HG03521 (cell line): Measurements from ENCODE around the gene MYL5.
"Not testable (repeated sequence)": the region's sequence is repeated elsewhere in the genome, so short reads cannot be mapped to it uniquely, and the experiment has no call there.

Experiments
- ATAC-seq: cut with Tn5 transposase; IDR thresholded peaks from one replicate; pipeline ENCODE4 v1.9.1; 2021; ENCODE audit warnings: mild to moderate bottlenecking, moderate library complexity; ENCODE audit not compliant: unreplicated experiment

Gene MYL5

GRCh38 chr4:674172-675035 is at the start of gene MYL5, which contains the start of gene ATP5ME:
Gene MYL5 (plus strand): TSS chr4:674542. CDS start chr4:678027, 3,485 bp downstream.
Gene ATP5ME (minus strand): TSS chr4:674276. CDS start chr4:674247, 29 bp downstream.
- peak; percentile 74 for ATAC-seq

DNA sequence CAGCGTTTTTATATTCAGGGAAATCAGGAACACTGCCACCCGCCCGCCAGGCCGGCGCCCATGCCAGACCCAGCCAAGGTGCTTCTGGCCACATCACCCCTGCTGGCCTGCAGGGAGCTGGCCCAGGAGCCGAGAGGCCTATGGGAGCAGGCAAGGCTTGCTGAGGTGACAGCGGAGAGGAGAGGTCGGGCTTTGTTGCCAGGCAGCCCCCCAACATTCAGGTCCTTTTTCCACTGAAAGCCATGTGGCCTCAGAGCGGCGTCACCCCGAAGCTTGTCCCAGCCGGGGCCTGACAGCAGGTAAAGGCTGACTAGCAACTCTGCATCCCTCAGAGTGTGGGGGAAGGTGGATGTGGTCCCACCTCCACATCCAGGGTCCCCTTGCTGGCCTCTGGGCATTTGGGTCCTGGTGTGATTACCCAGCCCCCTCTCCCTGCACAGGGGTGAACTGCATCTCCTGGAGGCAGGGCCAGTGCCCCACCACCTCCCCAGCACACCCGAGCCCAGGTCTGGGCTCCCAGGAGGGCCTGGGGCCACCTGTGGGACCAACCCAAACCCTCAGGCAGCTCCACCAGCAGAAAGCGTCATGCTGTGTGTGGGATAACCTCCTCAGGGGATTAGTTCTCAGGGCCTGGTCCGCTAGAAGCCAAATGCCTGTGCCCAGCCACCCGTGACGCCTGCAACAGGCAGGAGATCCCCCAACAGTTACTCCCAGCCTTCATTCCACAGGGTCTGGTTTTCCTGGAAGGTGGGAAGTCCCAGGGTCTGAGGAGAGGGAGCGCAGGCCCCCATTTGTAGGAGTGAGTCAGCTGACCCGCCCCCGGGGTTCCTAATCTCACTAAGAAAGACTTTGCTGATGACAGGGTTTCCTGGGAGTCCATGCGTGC is 49.4 kb upstream of the MYL5 start, which contains the start of gene PDE6B:
PDE6B (plus strand) TSS at position 869 of the 886 bp plus-strand sequence. CDS start 54 bp downstream, outside the sequence.
- no peak for ATAC-seq

GRCh38 chr4:625631-626161 is 48.6 kb upstream of the MYL5 start:
- ATAC-seq = no peak

DNA sequence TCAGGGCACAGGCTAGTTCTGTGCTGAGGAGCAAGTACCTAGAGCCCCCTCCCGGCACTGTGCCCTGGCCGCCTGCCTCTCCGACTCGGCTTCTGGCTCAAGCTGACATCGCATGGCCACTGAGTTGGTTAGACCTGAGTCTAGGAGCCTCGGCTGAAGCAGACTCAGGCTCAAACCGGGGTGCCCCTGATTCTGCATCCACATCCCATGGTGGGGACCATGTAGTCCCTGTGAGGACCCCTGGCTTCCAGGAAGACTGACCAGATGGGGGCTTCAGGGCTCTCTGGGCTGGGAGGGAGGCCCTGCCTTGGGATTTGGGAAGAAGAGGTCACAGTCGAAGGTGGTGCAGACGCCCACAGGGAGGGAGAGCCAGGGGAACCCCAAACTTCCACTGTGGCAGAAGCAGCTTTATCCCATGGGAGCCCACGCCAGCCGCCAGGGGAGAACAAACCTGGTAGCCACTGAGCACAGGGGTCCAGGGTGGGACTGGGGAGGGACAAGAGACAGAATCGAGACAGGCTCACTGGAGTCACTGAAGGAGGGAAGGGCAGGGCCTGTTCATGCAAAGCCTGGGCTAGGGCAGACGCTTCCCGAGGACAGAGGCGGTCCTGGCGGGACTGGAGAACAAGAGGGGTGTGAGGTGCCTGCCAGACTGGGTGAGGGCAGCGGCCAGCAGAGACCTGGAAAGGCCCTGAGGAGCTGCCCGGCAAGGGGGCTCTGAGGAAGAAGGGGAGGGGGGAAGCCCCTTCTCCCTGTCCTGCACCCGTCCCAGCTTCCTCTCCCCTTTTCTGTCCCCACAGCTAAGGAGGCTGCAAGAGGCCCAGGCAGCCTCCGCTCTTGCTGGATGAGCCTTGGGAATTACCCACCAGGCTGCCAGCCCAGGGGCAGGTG is 47.9 kb upstream of the MYL5 start:
- ATAC-seq = no peak

GRCh38 chr4:627347-628125 is 46.8 kb upstream of the MYL5 start:
- ATAC-seq = no peak

GRCh38 chr4:628311-628741 is 46.0 kb upstream of the MYL5 start:
- no peak for ATAC-seq

GRCh38 chr4:628821-629635 is 45.3 kb upstream of the MYL5 start:
- ATAC-seq = no peak

DNA sequence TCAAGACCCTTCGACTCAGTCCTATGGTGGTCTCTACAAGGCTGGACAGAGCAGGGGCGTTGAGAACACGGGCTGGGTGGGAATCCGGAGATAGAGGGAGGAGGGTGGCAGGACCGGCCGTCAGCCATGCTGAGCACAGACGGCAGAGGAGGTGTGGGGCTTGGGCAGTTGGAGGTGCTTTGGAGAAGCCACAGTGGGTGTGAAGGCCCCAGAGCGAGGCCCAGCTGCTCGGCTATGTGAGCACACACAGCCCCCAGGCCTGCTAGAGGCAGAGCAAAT is 44.8 kb upstream of the MYL5 start:
- no peak for ATAC-seq

GRCh38 chr4:629915-630641 is 44.3 kb upstream of the MYL5 start:
- no peak for ATAC-seq

DNA sequence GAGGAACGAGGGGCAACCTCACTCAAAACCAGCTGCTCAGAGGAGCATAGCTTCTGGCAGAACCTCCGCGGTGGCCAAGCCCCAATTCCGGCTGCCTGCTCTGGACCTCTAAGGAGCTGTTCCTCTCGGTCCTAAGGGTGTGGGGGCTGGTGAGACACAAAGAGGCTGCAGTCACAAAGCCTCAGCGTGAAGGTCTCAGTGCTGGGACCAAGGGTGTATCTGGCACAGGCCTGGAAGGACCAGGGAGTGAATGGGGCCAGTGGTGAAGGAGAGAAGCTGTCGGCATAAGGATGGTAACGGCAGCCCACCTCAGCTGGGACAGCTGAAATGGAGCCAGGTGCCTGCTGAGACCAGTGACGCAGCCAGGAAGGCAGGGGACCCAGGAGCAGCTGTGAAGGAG is 43.7 kb upstream of the MYL5 start:
- no peak for ATAC-seq

DNA sequence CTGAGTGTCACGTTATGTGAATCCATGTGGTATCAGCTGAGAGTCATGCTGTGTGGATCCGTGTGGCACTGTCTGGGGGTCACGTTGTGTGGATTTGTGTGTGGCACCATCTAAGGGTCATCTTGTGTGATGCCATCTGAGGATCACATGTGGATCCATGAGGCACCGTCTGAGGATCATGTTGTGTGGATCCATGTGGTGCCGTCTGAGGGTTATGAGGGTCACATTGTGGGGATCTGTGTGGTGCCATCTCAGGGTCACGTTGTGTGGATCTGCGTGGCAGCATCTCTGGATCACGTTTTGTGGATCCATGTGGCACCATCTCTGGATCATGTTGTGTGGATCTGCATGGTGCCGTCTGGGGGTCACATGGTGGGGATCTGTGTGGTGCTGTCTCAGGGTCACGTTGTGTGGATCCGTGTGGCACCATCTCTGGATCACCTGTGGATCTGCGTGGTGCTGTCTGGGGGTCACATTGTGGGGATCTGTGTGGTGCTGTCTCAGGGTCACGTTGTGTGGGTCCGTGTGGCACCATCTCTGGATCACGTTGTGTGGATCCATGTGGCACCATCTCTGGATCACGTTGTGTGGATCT is 42.0 kb upstream of the MYL5 start:
- ATAC-seq = no peak

- no peak for ATAC-seq
Measured at GRCh38 chr4:632926-633325, 41.4 kb upstream of the MYL5 start.

DNA sequence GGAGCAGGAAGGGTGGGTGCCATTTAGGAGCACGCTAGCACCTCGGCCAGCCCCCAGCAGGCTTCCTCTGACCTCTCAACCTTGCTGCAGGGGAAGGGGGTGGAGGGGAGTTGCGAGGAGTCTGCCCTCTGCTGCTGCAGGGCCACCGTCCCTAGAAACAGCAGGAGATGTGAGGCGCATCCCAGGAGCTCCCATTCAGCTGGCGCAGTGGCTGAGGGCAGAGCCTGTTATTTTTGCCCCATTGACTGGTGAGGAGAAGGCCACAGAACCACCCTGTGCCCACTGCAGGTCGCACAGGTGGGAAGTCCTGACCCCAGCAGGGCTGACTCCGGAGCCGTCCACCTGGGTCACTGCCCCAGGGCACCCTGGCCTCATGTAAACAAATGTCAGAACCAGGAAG is 40.9 kb upstream of the MYL5 start:
- ATAC-seq = no peak

DNA sequence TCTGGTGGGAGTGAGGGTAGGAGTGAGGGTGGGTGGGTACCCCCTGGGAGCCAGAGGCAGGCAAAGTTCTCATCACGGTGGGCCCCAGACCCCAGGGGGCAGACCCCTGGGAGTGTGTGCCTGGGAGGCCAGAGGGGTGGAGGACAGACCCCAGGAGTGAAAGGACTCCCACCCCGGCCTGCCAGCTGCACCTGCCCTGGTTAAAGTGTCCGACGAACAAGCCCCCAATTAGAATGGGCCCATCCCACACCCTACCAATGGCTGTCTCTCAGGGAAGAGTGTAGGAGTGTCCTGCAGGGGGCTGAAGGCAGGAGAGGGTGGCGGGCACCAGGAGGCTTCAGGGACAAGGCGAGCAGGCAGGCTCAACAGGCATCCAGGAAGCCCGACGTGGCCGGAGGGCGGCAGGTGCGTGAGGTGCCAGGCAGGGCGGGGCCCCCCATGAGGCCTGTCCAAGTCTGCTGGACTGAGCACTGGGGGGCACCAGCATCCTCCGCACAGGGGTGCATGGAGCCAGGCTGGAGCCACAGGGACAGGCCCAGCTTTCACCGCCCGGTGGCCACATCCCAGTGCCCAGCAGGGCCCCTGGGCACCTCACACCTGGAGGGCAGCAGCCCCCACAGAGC is 40.3 kb upstream of the MYL5 start:
- no peak for ATAC-seq

DNA sequence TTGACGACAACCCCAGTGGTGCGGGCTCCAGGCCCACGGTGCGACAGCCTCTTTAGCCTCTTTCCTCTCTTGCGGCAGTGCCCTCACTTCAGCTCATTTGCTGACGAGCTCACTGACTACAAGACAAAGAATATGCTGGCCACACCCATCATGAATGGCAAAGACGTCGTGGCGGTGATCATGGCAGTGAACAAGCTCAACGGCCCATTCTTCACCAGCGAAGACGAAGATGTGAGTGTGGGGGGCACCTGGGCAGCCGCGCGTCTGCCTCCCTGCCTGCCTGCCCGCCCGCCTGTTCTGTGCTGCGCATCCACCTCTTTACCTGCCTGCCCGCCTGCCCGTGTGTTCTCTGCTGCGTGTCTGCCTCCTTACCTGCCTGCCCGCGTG is 39.8 kb upstream of the MYL5 start:
- ATAC-seq = no peak

- ATAC-seq = not testable (repeated sequence)
Measured at GRCh38 chr4:635066-635835, 39.1 kb upstream of the MYL5 start.
